ENCODE results near the gene SPATA16.

Gene SPATA16

DNA sequence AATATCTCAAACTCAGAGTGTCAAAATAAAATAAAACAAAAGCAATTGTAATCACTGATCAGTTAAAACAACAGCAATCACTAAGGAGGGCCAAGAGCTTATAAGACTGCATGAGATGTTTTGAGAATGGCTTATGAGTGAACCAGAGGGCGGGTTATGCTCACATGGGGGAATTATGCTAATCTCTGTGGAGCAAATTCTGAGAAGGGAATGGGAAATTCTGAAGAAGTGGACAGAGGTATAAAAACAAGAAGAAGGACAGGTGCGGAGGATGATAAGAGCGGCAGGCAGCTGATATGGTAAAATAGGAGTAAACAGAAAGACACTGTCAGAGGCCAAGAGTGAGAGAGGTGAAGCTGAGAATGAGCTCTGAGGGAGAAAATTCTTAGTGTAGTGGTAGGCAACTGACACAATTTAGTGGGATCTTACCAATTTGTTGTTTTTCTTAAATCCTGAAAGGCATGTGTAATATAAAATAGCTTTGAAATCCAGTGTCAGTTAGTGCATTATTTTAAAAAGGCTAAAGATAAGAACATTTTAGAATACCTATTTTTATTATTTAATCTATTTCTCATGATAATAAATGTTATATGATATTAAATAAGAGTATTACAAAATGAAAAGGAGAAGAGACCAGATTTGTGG, 133.8 kb downstream of the SPATA16 start:
- H3K4me1 ChIP-seq (ENCODE audit: insufficient read depth, low read length, poor library complexity, severe bottlenecking): no peaks in the 10 kb centered on the region

DNA sequence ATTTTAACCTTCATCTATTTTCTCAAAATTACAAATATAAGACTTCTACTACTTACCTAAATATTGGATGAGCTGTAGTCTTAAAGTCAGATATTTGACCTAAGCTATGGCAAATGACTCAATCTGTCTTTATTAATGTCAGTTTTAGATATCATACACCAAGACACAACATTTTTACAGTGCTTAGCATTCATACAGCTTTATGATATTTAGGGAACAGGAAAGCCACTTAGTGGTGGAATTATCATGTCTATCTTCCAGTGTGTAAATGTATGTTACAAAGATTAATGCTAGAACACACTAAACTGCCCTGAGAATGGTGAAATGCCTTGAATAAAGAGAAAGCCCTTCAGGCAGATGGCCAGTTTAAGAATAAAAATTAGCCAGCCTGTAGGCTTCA, 135.0 kb downstream of the SPATA16 start:
- TF ChIP-seq EZH2phosphoT487 (IDR thresholded peaks at IDR 0.05; ENCODE audit: borderline replicate concordance): no peak
- TF ChIP-seq, protein P1, sequence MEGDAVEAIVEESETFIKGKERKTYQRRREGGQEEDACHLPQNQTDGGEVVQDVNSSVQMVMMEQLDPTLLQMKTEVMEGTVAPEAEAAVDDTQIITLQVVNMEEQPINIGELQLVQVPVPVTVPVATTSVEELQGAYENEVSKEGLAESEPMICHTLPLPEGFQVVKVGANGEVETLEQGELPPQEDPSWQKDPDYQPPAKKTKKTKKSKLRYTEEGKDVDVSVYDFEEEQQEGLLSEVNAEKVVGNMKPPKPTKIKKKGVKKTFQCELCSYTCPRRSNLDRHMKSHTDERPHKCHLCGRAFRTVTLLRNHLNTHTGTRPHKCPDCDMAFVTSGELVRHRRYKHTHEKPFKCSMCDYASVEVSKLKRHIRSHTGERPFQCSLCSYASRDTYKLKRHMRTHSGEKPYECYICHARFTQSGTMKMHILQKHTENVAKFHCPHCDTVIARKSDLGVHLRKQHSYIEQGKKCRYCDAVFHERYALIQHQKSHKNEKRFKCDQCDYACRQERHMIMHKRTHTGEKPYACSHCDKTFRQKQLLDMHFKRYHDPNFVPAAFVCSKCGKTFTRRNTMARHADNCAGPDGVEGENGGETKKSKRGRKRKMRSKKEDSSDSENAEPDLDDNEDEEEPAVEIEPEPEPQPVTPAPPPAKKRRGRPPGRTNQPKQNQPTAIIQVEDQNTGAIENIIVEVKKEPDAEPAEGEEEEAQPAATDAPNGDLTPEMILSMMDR (conservative IDR thresholded peaks at IDR 0.05; ENCODE audit: low read length): no peak
- Histone ChIP-seq H3K79me2 (ENCODE audit: insufficient read depth, low read length) (no peaks in the 10 kb centered on the region), H3K4me3 (ENCODE audit: low read length, poor library complexity, severe bottlenecking) (no peak overlapping the region), H3K4me1 (ENCODE audit: insufficient read depth, low read length, poor library complexity, severe bottlenecking) (no peaks in the 10 kb centered on the region), H3K9me2 (replicated peaks; ENCODE audit: low read depth, low read length) (no peaks in the 10 kb centered on the region), H3F3A (ENCODE audit: low read depth) (no peaks in the 10 kb centered on the region), H4K20me1 (ENCODE audit: insufficient read depth, low read length, poor library complexity, severe bottlenecking) (no peaks in the 10 kb centered on the region), H3K27me3 (ENCODE audit: insufficient read depth, low read length, poor library complexity, severe bottlenecking) (no peaks in the 10 kb centered on the region), H3K9me3 (ENCODE audit: insufficient read depth, low read depth, low read length) (no peaks in the 10 kb centered on the region), H2AFZ (ENCODE audit: low read length) (no peak overlapping the region), H3K9ac (ENCODE audit: low read depth, low read length, poor library complexity, severe bottlenecking) (no peak overlapping the region), H3K4me2 (ENCODE audit: low read depth, low read length, poor library complexity, severe bottlenecking) (no peak overlapping the region), H3K36me3 (ENCODE audit: insufficient read depth, low read length) (no peaks in the 10 kb centered on the region)

More for the DNA sequence above, 133.8 kb downstream of the SPATA16 start:
- Histone ChIP-seq H4K20me1 (ENCODE audit: insufficient read depth, low read length, poor library complexity, severe bottlenecking) (no peaks in the 10 kb centered on the region), H3K79me2 (ENCODE audit: insufficient read depth, low read length) (no peaks in the 10 kb centered on the region), H3K9ac (ENCODE audit: low read depth, low read length, poor library complexity, severe bottlenecking) (no peak overlapping the region), H3K4me2 (ENCODE audit: low read depth, low read length, poor library complexity, severe bottlenecking) (no peak overlapping the region), H3F3A (ENCODE audit: low read depth) (no peaks in the 10 kb centered on the region), H2AFZ (ENCODE audit: low read length) (no peak overlapping the region), H3K27me3 (ENCODE audit: insufficient read depth, low read length, poor library complexity, severe bottlenecking) (no peaks in the 10 kb centered on the region), H3K4me3 (ENCODE audit: low read length, poor library complexity, severe bottlenecking) (no peak overlapping the region), H3K9me3 (ENCODE audit: insufficient read depth, low read depth, low read length) (no peaks in the 10 kb centered on the region), H3K9me2 (replicated peaks; ENCODE audit: low read depth, low read length) (no peaks in the 10 kb centered on the region), H3K36me3 (ENCODE audit: insufficient read depth, low read length) (no peaks in the 10 kb centered on the region)
- no peak for TF ChIP-seq EZH2phosphoT487 (IDR thresholded peaks at IDR 0.05; ENCODE audit: borderline replicate concordance)
- TF ChIP-seq, protein P1 (conservative IDR thresholded peaks at IDR 0.05; ENCODE audit: low read length): no peak

DNA sequence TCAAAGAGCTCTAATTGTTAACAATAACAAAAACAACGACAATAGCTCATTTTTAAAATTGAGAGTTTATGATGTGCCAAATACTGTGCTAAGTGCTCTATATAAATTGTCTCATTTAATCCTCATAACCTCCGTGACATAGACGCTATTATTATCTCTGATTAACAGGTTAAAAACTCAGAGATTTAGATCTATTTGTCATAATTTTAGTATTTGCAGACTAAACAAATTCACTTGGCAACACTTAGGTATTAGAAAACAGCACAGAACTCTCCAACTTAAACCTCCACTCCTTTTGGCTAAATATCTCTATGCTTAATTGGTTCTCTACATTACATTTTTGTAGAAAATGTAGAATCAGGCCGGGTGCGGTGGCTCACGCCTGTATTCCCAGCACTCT, 136.4 kb downstream of the SPATA16 start:
- Histone ChIP-seq H3K9me3 (ENCODE audit: insufficient read depth, low read depth, low read length) (no peaks in the 10 kb centered on the region), H3K9me2 (replicated peaks; ENCODE audit: low read depth, low read length) (no peaks in the 10 kb centered on the region), H3K4me3 (ENCODE audit: low read length, poor library complexity, severe bottlenecking) (no peak overlapping the region), H3K9ac (ENCODE audit: low read depth, low read length, poor library complexity, severe bottlenecking) (no peak overlapping the region), H3K27me3 (ENCODE audit: insufficient read depth, low read length, poor library complexity, severe bottlenecking) (no peaks in the 10 kb centered on the region), H3K4me1 (ENCODE audit: insufficient read depth, low read length, poor library complexity, severe bottlenecking) (no peaks in the 10 kb centered on the region), H2AFZ (ENCODE audit: low read length) (no peak overlapping the region), H3K36me3 (ENCODE audit: insufficient read depth, low read length) (no peaks in the 10 kb centered on the region), H3K79me2 (ENCODE audit: insufficient read depth, low read length) (no peaks in the 10 kb centered on the region), H3K4me2 (ENCODE audit: low read depth, low read length, poor library complexity, severe bottlenecking) (no peak overlapping the region), H3F3A (ENCODE audit: low read depth) (no peaks in the 10 kb centered on the region), H4K20me1 (ENCODE audit: insufficient read depth, low read length, poor library complexity, severe bottlenecking) (no peaks in the 10 kb centered on the region)
- TF ChIP-seq EZH2phosphoT487 (IDR thresholded peaks at IDR 0.05; ENCODE audit: borderline replicate concordance): no peak
- TF ChIP-seq, protein P1 (conservative IDR thresholded peaks at IDR 0.05; ENCODE audit: low read length): no peak

All from Loucy (cell line).